HG03025 (cell line): ENCODE measurements around the gene MARS1.
A peak's percentile ranks its signal among the peaks of the same experiment; 100 is the strongest.

ENCODE experiments used
- ATAC-seq: cut with Tn5 transposase; IDR thresholded peaks from one replicate; pipeline ENCODE4 v1.9.1; 2021; ENCODE audit warnings: mild to moderate bottlenecking, moderate library complexity; ENCODE audit not compliant: unreplicated experiment, low FRiP score

MARS1 gene

DNA sequence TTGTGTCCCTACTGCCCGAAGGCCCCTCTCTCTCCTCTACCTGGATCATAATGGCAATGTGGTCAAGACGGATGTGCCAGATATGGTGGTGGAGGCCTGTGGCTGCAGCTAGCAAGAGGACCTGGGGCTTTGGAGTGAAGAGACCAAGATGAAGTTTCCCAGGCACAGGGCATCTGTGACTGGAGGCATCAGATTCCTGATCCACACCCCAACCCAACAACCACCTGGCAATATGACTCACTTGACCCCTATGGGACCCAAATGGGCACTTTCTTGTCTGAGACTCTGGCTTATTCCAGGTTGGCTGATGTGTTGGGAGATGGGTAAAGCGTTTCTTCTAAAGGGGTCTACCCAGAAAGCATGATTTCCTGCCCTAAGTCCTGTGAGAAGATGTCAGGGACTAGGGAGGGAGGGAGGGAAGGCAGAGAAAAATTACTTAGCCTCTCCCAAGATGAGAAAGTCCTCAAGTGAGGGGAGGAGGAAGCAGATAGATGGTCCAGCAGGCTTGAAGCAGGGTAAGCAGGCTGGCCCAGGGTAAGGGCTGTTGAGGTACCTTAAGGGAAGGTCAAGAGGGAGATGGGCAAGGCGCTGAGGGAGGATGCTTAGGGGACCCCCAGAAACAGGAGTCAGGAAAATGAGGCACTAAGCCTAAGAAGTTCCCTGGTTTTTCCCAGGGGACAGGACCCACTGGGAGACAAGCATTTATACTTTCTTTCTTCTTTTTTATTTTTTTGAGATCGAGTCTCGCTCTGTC, 31.0 kb upstream of the MARS1 start:
- ATAC-seq, result no peak

DNA sequence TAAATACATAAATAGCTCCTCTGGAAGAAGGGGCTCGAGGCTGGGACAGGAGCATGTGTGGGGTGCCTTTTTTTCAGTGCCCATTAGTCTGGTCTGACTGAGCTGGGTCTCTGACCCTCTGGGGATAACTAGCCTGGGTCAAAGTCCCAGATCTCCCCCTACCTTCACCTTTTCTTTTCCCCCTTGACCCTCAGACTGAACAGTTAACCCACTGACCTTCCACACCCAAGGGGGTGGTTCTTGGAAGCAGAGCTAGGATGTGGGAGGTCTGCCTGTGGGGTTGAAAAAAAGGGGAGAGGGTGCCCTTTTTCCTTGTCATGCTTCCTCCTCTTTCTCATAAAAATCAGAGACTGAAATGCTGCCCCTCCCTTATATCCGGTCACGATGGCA, 29.2 kb upstream of the MARS1 start:
- ATAC-seq, result no peak

GRCh38 chr12:57459055-57459749, 28.7 kb upstream of the MARS1 start:
- peak; percentile 48 for ATAC-seq

GRCh38 chr12:57459750-57460467, 28.0 kb upstream of the MARS1 start, which contains the start of gene GLI1:
Gene GLI1 (plus strand): TSS chr12:57459785. CDS start chr12:57463692, 3,907 bp downstream.
- ATAC-seq, result no peak

- ATAC-seq, result no peak
Measured at GRCh38 chr12:57460468-57460784, 27.4 kb upstream of the MARS1 start.

DNA sequence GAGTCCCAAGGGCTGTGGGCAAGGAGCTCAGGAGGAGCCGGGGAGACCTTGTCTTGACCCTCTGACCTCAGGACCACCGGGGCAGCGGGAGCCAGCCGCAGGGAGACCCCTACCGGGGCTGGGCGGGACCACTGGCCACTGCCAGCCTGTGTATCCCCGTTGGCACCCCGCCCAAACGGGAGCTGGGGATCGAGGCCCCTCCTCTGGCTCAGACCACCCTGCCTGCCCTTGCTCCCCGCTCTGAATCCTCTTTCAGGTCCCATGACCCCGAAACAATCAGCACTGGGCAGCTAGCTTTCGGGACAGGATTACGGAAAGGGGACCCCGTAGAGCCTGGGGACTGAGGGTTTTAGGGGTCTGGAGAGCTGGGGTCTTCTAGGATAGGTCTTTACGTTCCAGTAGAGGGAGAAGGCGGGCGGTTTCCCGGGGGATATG, 27.0 kb upstream of the MARS1 start:
- ATAC-seq, result no peak

GRCh38 chr12:57461276-57461916, 26.5 kb upstream of the MARS1 start:
- no peak for ATAC-seq

DNA sequence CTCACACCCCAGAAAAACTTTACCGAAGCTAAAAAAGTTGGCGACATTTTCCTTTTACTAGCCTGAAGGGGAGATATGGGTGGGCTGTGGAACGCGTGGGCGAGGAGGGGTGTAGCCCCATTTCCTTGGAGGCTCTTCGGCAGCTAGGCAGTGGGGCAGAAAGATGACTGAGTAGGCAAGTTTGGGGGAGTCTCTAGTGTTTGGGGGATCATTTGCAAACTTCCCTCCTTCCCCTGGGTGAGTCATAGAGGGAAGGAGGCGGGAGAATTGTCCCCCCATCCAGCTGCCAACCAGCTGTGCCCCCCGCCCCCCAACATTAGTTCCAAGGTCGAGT, 26.0 kb upstream of the MARS1 start:
- no peak for ATAC-seq

GRCh38 chr12:57462251-57462911, 25.5 kb upstream of the MARS1 start:
- peak; percentile 61 for ATAC-seq

DNA sequence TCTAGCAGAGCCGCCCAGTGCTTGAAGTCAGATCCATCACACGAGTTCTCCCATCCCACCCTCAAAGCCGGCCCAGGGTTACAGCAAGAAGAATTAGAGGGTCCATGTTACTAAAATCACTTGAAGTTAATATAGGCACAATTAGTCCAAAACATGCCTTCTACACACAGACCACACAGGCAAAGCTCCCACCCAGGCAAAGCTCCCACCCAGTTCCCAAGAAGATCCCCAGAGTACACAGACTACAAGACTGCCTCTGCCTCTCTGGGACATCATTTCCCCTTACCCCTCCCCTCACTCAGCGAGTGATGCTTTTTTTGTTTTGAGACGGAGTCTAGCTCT, 25.0 kb upstream of the MARS1 start:
- ATAC-seq, result no peak

DNA sequence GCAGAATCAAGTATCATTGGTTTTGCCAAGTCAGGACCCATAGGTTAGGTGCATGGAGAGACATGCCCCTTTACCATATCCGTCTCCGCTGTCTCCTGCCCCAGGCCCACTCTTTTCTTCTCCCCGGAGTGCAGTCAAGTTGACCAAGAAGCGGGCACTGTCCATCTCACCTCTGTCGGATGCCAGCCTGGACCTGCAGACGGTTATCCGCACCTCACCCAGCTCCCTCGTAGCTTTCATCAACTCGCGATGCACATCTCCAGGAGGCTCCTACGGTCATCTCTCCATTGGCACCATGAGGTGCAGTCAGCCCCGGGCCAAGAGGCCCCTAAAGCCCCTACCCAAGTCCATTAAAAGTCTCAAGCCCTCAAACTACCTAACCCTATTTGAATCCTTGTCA, 23.3 kb upstream of the MARS1 start:
- no peak for ATAC-seq

- no peak for ATAC-seq
Measured at GRCh38 chr12:57465030-57465746, 22.7 kb upstream of the MARS1 start.

DNA sequence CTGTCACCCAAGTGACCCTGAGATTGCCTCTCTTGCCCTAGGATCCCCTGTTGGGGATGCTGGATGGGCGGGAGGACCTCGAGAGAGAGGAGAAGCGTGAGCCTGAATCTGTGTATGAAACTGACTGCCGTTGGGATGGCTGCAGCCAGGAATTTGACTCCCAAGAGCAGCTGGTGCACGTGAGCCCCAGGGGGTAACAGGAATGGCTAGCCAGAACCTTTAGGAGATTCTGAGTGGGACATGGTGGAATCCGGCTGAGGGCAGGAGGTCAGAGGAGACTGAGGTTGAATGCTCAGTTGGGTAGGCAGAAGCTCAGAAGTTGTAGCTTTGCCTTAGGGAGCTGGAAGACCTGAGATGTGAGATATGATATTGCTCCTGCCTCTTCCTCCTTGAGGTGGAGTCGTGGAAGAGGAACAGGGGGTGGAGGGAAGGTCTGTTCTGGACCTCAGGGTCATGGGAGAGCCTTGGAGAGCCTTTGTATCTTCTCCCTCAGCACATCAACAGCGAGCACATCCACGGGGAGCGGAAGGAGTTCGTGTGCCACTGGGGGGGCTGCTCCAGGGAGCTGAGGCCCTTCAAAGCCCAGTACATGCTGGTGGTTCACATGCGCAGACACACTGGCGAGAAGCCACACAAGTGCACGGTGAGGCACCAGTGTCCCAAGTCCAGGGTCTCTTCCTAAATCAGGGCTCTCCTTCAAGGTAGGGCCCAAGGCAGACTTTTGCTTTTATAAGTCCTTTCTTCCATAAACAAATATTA, 21.9 kb upstream of the MARS1 start:
- ATAC-seq, result no peak

DNA sequence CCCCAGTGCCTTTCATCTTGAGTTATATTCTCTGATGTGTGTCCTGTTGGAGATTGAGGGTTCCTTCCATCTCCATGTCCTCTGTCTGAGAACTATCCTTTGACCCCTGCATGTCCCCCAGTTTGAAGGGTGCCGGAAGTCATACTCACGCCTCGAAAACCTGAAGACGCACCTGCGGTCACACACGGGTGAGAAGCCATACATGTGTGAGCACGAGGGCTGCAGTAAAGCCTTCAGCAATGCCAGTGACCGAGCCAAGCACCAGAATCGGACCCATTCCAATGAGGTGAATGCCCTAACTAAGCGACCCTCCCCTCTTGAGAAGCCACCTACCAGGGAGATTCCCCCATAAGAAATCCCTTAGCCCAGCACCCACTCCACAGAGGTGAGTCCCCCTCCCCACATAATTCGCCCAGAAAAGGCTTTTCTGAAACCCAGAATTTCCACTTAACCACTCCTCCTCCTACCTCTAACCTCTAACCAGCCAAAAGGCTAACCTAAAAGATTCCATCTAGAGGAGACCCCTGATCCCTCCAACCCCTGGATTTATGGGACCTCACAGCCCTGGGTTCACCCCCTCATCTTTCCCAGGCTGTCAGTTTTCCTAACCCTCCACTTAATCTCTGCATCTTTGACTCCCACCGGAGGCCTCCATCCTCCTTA, 20.5 kb upstream of the MARS1 start:
- ATAC-seq, result no peak

- no peak for ATAC-seq
Measured at GRCh38 chr12:57467915-57468314, 20.0 kb upstream of the MARS1 start.

GRCh38 chr12:57469296-57470164, 18.3 kb upstream of the MARS1 start:
- ATAC-seq, result no peak

GRCh38 chr12:57470286-57470969, 17.4 kb upstream of the MARS1 start:
- no peak for ATAC-seq
